GM10266 (cell line): ENCODE data around the gene CNIH2.

Experiments
- DNase-seq: peaks from one replicate; pipeline ENCODE4 v3.0.0; 2012; ENCODE audit errors: extremely low spot score
- CTCF ChIP-seq: IDR thresholded peaks from 2 replicates; pipeline ENCODE4 v1.5.1; 2012; ENCODE audit warnings: mild to moderate bottlenecking, low read depth; ENCODE audit not compliant: control insufficient read depth, insufficient read depth; ENCODE audit errors: missing control alignments

The CNIH2 gene

GRCh38 chr11:66293352-66293751 is 15.4 kb downstream of the CNIH2 start:
- TF ChIP-seq CTCF = no peak

GRCh38 chr11:66293777-66294625 is 16.0 kb downstream of the CNIH2 start:
- no peak for TF ChIP-seq CTCF

More at GRCh38 chr11:66293352-66293751, 15.4 kb downstream of the CNIH2 start:
- no peak for DNase-seq

DNA sequence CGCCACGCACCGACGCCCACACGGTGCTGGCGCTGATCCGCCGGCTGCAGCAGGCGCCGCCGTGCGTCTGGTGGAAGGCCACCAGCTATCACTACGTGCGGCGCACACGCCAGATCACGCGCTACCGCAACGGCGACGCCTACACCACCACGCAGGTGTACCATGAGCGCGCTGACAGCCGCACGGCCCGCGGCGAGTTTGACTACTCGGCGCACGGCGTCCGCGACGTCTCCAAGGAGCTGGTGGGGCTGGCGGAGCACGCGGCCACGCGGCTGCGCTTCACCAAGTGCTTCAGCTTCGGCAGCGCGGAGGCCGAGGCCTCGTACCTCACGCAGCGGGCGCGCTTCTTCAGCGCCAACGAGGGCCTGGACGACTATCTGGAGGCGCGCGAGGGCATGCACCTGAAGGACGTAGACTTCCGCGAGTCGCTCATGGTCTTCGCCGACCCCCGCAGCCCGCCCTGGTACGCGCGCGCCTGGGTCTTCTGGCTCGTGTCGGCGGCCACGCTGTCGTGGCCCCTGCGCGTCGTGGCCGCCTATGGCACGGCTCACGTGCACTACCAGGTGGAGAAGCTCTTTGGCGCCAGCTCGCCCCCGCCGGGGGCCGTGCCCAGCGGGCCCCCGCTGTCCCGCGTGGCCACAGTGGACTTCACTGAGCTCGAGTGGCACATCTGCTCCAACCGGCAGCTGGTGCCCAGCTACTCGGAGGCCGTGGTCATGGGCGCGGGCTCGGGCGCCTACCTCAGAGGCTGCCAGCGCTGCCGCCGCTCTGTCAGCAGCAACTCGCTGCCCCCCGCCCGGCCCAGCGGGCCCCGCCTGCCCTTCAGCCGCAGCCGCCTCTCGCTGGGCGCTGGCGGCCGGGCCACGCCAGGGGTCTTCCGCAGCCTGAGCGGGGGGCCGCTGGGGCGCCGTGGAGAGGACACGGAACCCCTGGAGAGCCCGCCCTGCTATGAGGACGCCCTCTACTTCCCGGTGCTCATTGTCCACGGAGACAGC is 16.9 kb downstream of the CNIH2 start:
- DNase-seq = no peak
- TF ChIP-seq CTCF = no peak

More at GRCh38 chr11:66293777-66294625, 16.0 kb downstream of the CNIH2 start:
- no peak for DNase-seq

- no peak for DNase-seq
- TF ChIP-seq CTCF = no peak
These were observed 19.6 kb downstream of the CNIH2 start for GRCh38 chr11:66297610-66298009.

GRCh38 chr11:66299186-66299585 is 21.2 kb downstream of the CNIH2 start:
- TF ChIP-seq CTCF = no peak
- no peak for DNase-seq

- no peak for DNase-seq
- no peak for TF ChIP-seq CTCF
These were observed 24.7 kb downstream of the CNIH2 start for GRCh38 chr11:66302656-66303055.

GRCh38 chr11:66309475-66309874 is 31.5 kb downstream of the CNIH2 start:
- TF ChIP-seq CTCF = no peak

More at GRCh38 chr11:66309475-66309874, 31.5 kb downstream of the CNIH2 start:
- no peak for DNase-seq
